ENCODE data around the gene SH3D21. TPM values are rescaled to one million over a fixed set of nuclear protein-coding genes. Genes with fewer than 3 reads are reported as not detected.

SH3D21 gene
- total RNA-seq, 4 donors from 2014 or later = 11.3 to 11.8 TPM; not detected in 2

Other genes with a start within 250 kb of the SH3D21 start
- gene TEKT2, start 222.3 kb upstream of the SH3D21 start, total RNA-seq = 1 to 10 TPM in 2 of 4 donors, under 1 TPM in 1, not detected in 1; 0.77 to 7.5 (median 1.2) TPM
- 10 to 100 TPM in 3 of 4 donors, 1 to 10 TPM in 1; 9.2 to 23.7 (median 17.2) TPM for gene ADPRS, start 217.5 kb upstream of the SH3D21 start, total RNA-seq
- gene COL8A2, start 181.1 kb upstream of the SH3D21 start, total RNA-seq = 10 to 100 TPM in 1 of 4 donors, 1 to 10 TPM in 3; 1.2 to 16.6 (median 5.8) TPM
- gene TRAPPC3, start 156.9 kb upstream of the SH3D21 start, total RNA-seq = 10 to 100 TPM; 10.6 to 70.6 (median 38.1) TPM
- gene MAP7D1, start 150.2 kb upstream of the SH3D21 start, total RNA-seq = 100 to 1,000 TPM in 1 of 4 donors, 10 to 100 TPM in 3; 53.5 to 115 (median 77.3) TPM
- 10 to 100 TPM; 21.3 to 99.1 (median 67.5) TPM for gene THRAP3, start 81.9 kb upstream of the SH3D21 start, total RNA-seq
- gene EVA1B, start 17.3 kb downstream of the SH3D21 start, total RNA-seq = 100 to 1,000 TPM in 1 of 4 donors, 10 to 100 TPM in 3; 20.9 to 122 (median 62.4) TPM
- 10 to 100 TPM; 19.1 to 84.5 (median 44.0) TPM for gene STK40, start 79.6 kb downstream of the SH3D21 start, total RNA-seq
- 10 to 100 TPM in 2 of 4 donors, 1 to 10 TPM in 2; 3.7 to 48.1 (median 15.1) TPM for gene LSM10, start 91.5 kb downstream of the SH3D21 start, total RNA-seq
- 10 to 100 TPM in 2 of 4 donors, 1 to 10 TPM in 2; 2.4 to 22.4 (median 12.0) TPM for gene OSCP1, start 144.1 kb downstream of the SH3D21 start, total RNA-seq
- 10 to 100 TPM; 25.0 to 43.5 (median 36.3) TPM for gene MRPS15, start 158.0 kb downstream of the SH3D21 start, total RNA-seq
- gene CSF3R, start 176.5 kb downstream of the SH3D21 start, total RNA-seq = 1 to 10 TPM; 4.9 to 9.7 (median 6.6) TPM